A549 (cell line): Measurements from ENCODE around the gene DOCK10. TPM values are rescaled to one million over a fixed set of nuclear protein-coding genes. Genes with fewer than 3 reads are reported as not detected.

ENCODE experiments used
- ATAC-seq, 2 experiments: fragments of 200-7000 bp in 1 of 2; fragments of >200 bp in 1 of 2; cut with Nextera tagmentation in 1 of 2; cut with Tn5 transposase in 1 of 2; 3 replicates each; pipeline versions ENCODE4 v1.8.0 to v1.9.1; 2018 to 2020; ENCODE audit warnings: mild to moderate bottlenecking in 1 of 2, moderate library complexity in 1 of 2
- CTCF ChIA-PET: fragments of 300-600 bp; sonication (Branson Sonifier 250); formaldehyde crosslinking; extraction: SDS; loops from one replicate; lab custom pipeline; 2021; ENCODE audit warnings: antibody characterized with exemption, inconsistent platforms; lab: Yijun Ruan, JAX
- POLR2A ChIA-PET: fragments of 350-600 bp; formaldehyde crosslinking; extraction: SDS; loops from one replicate; lab custom pipeline; 2021; ENCODE audit warnings: antibody characterized with exemption, inconsistent platforms; lab: Yijun Ruan, JAX
- DNase-seq, 2 experiments: peaks; one replicate each; pipeline versions ENCODE4 v3.0.0 to v3.0.0-alpha.2; 2011 to 2016; ENCODE audit warnings: low read depth in 1 of 2, low spot score in 1 of 2
- FAIRE-seq: peaks from 2 replicates; lab custom pipeline; 2011; peaks lifted over from hg19 to GRCh38; lab: Jason Lieb, UNC
- H3K27ac ChIP-seq, 2 experiments: fragments of >200 bp; sonication (Bioruptor Twin); formaldehyde crosslinking; 3 replicates each; pipeline ENCODE4 v1.5.1; 2016 to 2017
- H3K4me1 ChIP-seq: fragments of >200 bp; sonication (Bioruptor Twin); formaldehyde crosslinking; 3 replicates; pipeline ENCODE4 v1.6.1; 2016
- H3K4me2 ChIP-seq: fragments of >200 bp; sonication (Bioruptor Twin); formaldehyde crosslinking; 3 replicates; pipeline ENCODE4 v1.6.1; 2016
- H3K4me3 ChIP-seq: fragments of >200 bp; sonication (Bioruptor Twin); formaldehyde crosslinking; 3 replicates; pipeline ENCODE4 v1.5.1; 2016
- H3K9me3 ChIP-seq: fragments of >200 bp; sonication (Bioruptor Twin); formaldehyde crosslinking; 3 replicates; pipeline ENCODE4 v1.6.1; 2016
- CBX8 ChIP-seq: fragments of 200-600 bp; sonication (generic); IDR thresholded peaks from 2 replicates; pipeline ENCODE4 v1.6.1; 2016
- CHD2 ChIP-seq: fragments of 150-350 bp; IDR thresholded peaks from 2 replicates; pipeline ENCODE4 v1.6.1; 2014; ENCODE audit warnings: low read length; ENCODE audit not compliant: partially characterized antibody
- CHD4 ChIP-seq: fragments of 200-600 bp; sonication (generic); IDR thresholded peaks from 2 replicates; pipeline ENCODE4 v1.6.1; 2016; ENCODE audit warnings: antibody characterized with exemption, mild to moderate bottlenecking, borderline replicate concordance
- EHMT2 ChIP-seq: fragments of 200-600 bp; sonication (generic); IDR thresholded peaks from 2 replicates; pipeline ENCODE4 v1.6.1; 2016; ENCODE audit warnings: antibody characterized with exemption, low read depth, mild to moderate bottlenecking, moderate library complexity
- EP300 ChIP-seq, 2 experiments: fragments of >200 bp; sonication (Bioruptor Twin); formaldehyde crosslinking; IDR thresholded peaks; 2 replicates in 1 of 2; 3 replicates in 1 of 2; pipeline ENCODE4 v1.6.1; 2016 to 2017
- FOXS1 ChIP-seq: fragments of 250-450 bp; sonication (Bioruptor Pico); IDR thresholded peaks from 2 replicates; pipeline ENCODE4 v1.5.0; 2020; ENCODE audit warnings: mild to moderate bottlenecking, moderate library complexity
- GATA3 ChIP-seq: IDR thresholded peaks from 2 replicates; pipeline ENCODE4 v1.6.1; 2012; ENCODE audit warnings: borderline replicate concordance
- HDAC2 ChIP-seq: fragments of 200-600 bp; sonication (generic); IDR thresholded peaks from 2 replicates; pipeline ENCODE4 v1.6.1; 2016
- HOXA7 ChIP-seq: fragments of 250-450 bp; sonication (Bioruptor Pico); IDR thresholded peaks from 2 replicates; pipeline ENCODE4 v1.5.0; 2020; ENCODE audit warnings: mild to moderate bottlenecking, moderate library complexity
- JUNB ChIP-seq: fragments of >200 bp; sonication (Bioruptor Twin); formaldehyde crosslinking; IDR thresholded peaks from 2 replicates; pipeline ENCODE4 v1.6.1; 2016
- KDM1A ChIP-seq: fragments of 200-600 bp; sonication (generic); IDR thresholded peaks from 2 replicates; pipeline ENCODE4 v1.6.1; 2016; ENCODE audit warnings: low read depth, mild to moderate bottlenecking
- MYC ChIP-seq: IDR thresholded peaks from 2 replicates; pipeline ENCODE4 v1.6.1; 2012; ENCODE audit warnings: mild to moderate bottlenecking, inconsistent platforms, low read length, improper control_type of control experiment, borderline replicate concordance
- POLR2A ChIP-seq: IDR thresholded peaks from 2 replicates; pipeline ENCODE4 v1.6.1; 2012; ENCODE audit warnings: mild to moderate bottlenecking, low read length
- POLR2AphosphoS2 ChIP-seq: conservative IDR thresholded peaks from 2 replicates; pipeline ENCODE4 v1.6.1; 2012; ENCODE audit warnings: low read length, improper control_type of control experiment, inconsistent platforms
- RAD21 ChIP-seq, 2 experiments: fragments of >200 bp in 1 of 2; sonication (Bioruptor Twin) in 1 of 2; formaldehyde crosslinking in 1 of 2; IDR thresholded peaks in 1 of 2; conservative IDR thresholded peaks in 1 of 2; 2 replicates in 1 of 2; 3 replicates in 1 of 2; pipeline ENCODE4 v1.6.1; 2012 to 2018; ENCODE audit warnings: inconsistent platforms in 1 of 2
- TFCP2L1 ChIP-seq: fragments of 250-450 bp; sonication (Bioruptor Pico); IDR thresholded peaks from 2 replicates; pipeline ENCODE4 v1.5.0; 2021; ENCODE audit warnings: mild to moderate bottlenecking
- TP53 ChIP-seq: fragments of 250-450 bp; sonication (Bioruptor Pico); IDR thresholded peaks from 2 replicates; pipeline ENCODE4 v1.5.0; 2021; ENCODE audit warnings: mild to moderate bottlenecking, moderate library complexity
- ZNF302 ChIP-seq: fragments of 250-450 bp; sonication (Bioruptor Pico); IDR thresholded peaks from 2 replicates; pipeline ENCODE4 v1.9.0; 2021; ENCODE audit warnings: inconsistent platforms, mild to moderate bottlenecking, moderate library complexity
- WGBS: methylation state at CpG from one replicate; pipeline ENCODE4 v1.1.6; 2017; ENCODE audit errors: missing lambda C conversion rate; 5-methylcytosine and 5-hydroxymethylcytosine counted together
- polyA plus RNA-seq, 4 experiments: library from polyadenylated mRNA; depleted of rRNA in 3 of 4; stranded (reverse); fragments of >200 nt; fragmentation: RNase III in 1 of 4; extraction: RNeasy Plus Mini Kit Qiagen cat#74134 plus additional on column Dnase treatment in 1 of 4; gene quantifications; 2 replicates in 3 of 4; 3 replicates in 1 of 4; pipeline ENCODE4 v1.2.3, GENCODE V29; 2011 to 2017
- TF ChIP-seq, protein P1 (sequence below): fragments of >200 bp; sonication (Bioruptor Twin); formaldehyde crosslinking; IDR thresholded peaks from 3 replicates; pipeline ENCODE4 v1.5.1; 2016
- TF ChIP-seq, protein P2 (sequence below): IDR thresholded peaks from 2 replicates; pipeline ENCODE4 v1.6.1; 2012
- TF ChIP-seq, protein P3 (sequence below): fragments of >200 bp; sonication (Bioruptor Twin); formaldehyde crosslinking; IDR thresholded peaks from 2 replicates; pipeline ENCODE4 v1.6.1; 2016
- TF ChIP-seq, protein P4 (sequence below): fragments of >200 bp; sonication (Bioruptor Twin); formaldehyde crosslinking; IDR thresholded peaks from 3 replicates; pipeline ENCODE4 v1.6.1; 2016
- TF ChIP-seq, protein P5 (sequence below): IDR thresholded peaks from 2 replicates; pipeline ENCODE4 v1.6.1; 2012
- TF ChIP-seq, protein P6 (sequence below): fragments of 250-450 bp; sonication (Bioruptor Pico); IDR thresholded peaks from 2 replicates; pipeline ENCODE4 v1.5.0; 2020; ENCODE audit warnings: low read depth, mild to moderate bottlenecking, moderate library complexity
- TF ChIP-seq, protein P7 (sequence below): fragments of 250-450 bp; sonication (Bioruptor Pico); IDR thresholded peaks from 2 replicates; pipeline ENCODE4 v1.5.0; 2021; ENCODE audit warnings: mild to moderate bottlenecking, moderate library complexity, borderline replicate concordance
- TF ChIP-seq, protein P8 (sequence below): IDR thresholded peaks from 2 replicates; pipeline ENCODE4 v1.6.1; 2012; ENCODE audit warnings: low read depth, borderline replicate concordance

DOCK10 gene
- polyA plus RNA-seq, 2 of the 4 experiments (the other 2 are of a cell fraction): 43.0 to 45.3 TPM

DNA sequence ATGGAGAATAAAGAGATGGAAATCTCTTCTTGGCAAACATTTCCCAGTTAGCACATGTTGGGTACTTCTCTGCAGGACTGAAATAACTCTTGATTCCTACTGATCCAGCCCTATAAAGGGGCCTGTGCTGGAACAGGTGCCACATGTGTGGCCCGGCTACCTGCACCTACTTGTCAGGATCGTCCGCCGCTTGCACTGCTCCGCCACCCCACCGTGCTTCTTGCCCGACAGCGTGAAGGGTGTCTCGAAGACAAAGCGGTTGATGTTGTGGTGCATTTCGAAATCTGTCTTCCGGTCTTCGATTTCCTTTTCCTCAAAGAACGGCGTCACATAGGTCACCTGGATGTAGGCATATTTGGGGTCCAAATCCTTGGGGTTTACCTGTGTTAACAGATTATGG lies 267.5 kb downstream of the DOCK10 start:
- 0 out of 3 replicates have a peak, but pooled peaks cover 8% of the 10 kb centered on the region for H3K4me1 ChIP-seq
- DNase-seq (no peak), FAIRE-seq (no peak), ATAC-seq (no peak)
- ChIA-PET POLR2A (no interaction called here), CTCF (no interaction called here)
- H3K4me2 ChIP-seq: no peak overlapping the region
- no peaks in the 10 kb centered on the region for H3K9me3 ChIP-seq
- no peak overlapping the region for H3K27ac ChIP-seq
- WGBS: 97% methylated on average over 15 of the region's 15 CpGs
- H3K4me3 ChIP-seq: no peak overlapping the region
- TF ChIP-seq POLR2AphosphoS2 (no peak), EP300 (IDR thresholded peaks at IDR 0.05) (no peak), MYC (no peak), TP53 (no peak), FOXS1 (CRISPR knock-in tag) (no peak), TFCP2L1 (no peak), RAD21 (conservative IDR thresholded peaks at IDR 0.05 in 1 of 2, IDR thresholded peaks at IDR 0.05 in 1 of 2) (no peak), CBX8 (no peak), POLR2A (no peak), HOXA7 (CRISPR knock-in tag) (no peak), HDAC2 (no peak)
- TF ChIP-seq, protein P1, sequence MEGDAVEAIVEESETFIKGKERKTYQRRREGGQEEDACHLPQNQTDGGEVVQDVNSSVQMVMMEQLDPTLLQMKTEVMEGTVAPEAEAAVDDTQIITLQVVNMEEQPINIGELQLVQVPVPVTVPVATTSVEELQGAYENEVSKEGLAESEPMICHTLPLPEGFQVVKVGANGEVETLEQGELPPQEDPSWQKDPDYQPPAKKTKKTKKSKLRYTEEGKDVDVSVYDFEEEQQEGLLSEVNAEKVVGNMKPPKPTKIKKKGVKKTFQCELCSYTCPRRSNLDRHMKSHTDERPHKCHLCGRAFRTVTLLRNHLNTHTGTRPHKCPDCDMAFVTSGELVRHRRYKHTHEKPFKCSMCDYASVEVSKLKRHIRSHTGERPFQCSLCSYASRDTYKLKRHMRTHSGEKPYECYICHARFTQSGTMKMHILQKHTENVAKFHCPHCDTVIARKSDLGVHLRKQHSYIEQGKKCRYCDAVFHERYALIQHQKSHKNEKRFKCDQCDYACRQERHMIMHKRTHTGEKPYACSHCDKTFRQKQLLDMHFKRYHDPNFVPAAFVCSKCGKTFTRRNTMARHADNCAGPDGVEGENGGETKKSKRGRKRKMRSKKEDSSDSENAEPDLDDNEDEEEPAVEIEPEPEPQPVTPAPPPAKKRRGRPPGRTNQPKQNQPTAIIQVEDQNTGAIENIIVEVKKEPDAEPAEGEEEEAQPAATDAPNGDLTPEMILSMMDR: no peak
- TF ChIP-seq, protein P2, sequence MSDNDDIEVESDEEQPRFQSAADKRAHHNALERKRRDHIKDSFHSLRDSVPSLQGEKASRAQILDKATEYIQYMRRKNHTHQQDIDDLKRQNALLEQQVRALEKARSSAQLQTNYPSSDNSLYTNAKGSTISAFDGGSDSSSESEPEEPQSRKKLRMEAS: no peak
- TF ChIP-seq, protein P3, sequence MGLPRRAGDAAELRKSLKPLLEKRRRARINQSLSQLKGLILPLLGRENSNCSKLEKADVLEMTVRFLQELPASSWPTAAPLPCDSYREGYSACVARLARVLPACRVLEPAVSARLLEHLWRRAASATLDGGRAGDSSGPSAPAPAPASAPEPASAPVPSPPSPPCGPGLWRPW: no peak
- TF ChIP-seq, protein P4, sequence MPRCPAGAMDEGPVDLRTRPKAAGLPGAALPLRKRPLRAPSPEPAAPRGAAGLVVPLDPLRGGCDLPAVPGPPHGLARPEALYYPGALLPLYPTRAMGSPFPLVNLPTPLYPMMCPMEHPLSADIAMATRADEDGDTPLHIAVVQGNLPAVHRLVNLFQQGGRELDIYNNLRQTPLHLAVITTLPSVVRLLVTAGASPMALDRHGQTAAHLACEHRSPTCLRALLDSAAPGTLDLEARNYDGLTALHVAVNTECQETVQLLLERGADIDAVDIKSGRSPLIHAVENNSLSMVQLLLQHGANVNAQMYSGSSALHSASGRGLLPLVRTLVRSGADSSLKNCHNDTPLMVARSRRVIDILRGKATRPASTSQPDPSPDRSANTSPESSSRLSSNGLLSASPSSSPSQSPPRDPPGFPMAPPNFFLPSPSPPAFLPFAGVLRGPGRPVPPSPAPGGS: no peak
- TF ChIP-seq, protein P5, sequence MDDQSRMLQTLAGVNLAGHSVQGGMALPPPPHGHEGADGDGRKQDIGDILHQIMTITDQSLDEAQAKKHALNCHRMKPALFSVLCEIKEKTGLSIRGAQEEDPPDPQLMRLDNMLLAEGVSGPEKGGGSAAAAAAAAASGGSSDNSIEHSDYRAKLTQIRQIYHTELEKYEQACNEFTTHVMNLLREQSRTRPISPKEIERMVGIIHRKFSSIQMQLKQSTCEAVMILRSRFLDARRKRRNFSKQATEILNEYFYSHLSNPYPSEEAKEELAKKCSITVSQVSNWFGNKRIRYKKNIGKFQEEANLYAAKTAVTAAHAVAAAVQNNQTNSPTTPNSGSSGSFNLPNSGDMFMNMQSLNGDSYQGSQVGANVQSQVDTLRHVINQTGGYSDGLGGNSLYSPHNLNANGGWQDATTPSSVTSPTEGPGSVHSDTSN: no peak

DNA sequence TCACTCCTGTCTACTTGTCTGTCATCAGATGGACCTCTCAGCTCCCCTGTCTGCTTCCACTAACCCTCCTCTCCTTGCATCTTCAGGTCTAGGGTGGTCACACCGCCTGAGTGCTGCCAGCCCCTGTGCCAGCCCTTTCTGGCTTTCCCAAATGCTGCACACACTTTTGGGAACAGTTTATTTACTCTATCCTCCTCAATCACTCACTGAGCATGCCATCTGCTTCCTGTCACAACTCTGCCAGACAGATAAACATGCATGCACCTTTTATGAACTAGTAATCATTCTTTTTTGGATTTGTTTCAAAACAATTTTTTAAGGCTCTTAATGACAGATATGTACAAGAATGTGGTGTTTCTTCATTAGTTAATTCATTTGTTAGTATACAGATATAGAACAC lies 269.8 kb downstream of the DOCK10 start:
- no peak overlapping the region for H3K4me2 ChIP-seq
- no peak for DNase-seq
- H3K27ac ChIP-seq: no peak overlapping the region
- CTCF ChIA-PET: interaction anchor here (0.6 to 2.2 kb wide), 2 partner anchors 122 to 974 kb away, joined by 3 to 7 read pairs; no protein-coding TSS in a partner anchor
- H3K9me3 ChIP-seq: no peaks in the 10 kb centered on the region
- ATAC-seq: no peak
- FAIRE-seq: no peak
- TF ChIP-seq, protein P6, sequence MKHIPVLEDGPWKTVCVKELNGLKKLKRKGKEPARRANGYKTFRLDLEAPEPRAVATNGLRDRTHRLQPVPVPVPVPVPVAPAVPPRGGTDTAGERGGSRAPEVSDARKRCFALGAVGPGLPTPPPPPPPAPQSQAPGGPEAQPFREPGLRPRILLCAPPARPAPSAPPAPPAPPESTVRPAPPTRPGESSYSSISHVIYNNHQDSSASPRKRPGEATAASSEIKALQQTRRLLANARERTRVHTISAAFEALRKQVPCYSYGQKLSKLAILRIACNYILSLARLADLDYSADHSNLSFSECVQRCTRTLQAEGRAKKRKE (CRISPR knock-in tag): no peak
- TF ChIP-seq EHMT2 (no peak), CHD2 (no peak), EP300 (IDR thresholded peaks at IDR 0.05) (no peak), GATA3 (no peak), ZNF302 (CRISPR knock-in tag) (no peak), HOXA7 (CRISPR knock-in tag) (no peak), RAD21 (conservative IDR thresholded peaks at IDR 0.05 in 1 of 2, IDR thresholded peaks at IDR 0.05 in 1 of 2) (no peak), TFCP2L1 (no peak), JUNB (no peak), CHD4 (no peak), POLR2AphosphoS2 (no peak), KDM1A (no peak)
- TF ChIP-seq, protein P7, sequence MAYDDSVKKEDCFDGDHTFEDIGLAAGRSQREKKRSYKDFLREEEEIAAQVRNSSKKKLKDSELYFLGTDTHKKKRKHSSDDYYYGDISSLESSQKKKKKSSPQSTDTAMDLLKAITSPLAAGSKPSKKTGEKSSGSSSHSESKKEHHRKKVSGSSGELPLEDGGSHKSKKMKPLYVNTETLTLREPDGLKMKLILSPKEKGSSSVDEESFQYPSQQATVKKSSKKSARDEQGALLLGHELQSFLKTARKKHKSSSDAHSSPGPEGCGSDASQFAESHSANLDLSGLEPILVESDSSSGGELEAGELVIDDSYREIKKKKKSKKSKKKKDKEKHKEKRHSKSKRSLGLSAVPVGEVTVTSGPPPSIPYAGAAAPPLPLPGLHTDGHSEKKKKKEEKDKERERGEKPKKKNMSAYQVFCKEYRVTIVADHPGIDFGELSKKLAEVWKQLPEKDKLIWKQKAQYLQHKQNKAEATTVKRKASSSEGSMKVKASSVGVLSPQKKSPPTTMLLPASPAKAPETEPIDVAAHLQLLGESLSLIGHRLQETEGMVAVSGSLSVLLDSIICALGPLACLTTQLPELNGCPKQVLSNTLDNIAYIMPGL (CRISPR knock-in tag): no peak
- TF ChIP-seq, protein P3: no peak
- TF ChIP-seq, protein P8, sequence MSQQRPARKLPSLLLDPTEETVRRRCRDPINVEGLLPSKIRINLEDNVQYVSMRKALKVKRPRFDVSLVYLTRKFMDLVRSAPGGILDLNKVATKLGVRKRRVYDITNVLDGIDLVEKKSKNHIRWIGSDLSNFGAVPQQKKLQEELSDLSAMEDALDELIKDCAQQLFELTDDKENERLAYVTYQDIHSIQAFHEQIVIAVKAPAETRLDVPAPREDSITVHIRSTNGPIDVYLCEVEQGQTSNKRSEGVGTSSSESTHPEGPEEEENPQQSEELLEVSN: no peak
- 96% methylated on average over 1 of the region's 1 CpG for WGBS
- no peak overlapping the region for H3K4me3 ChIP-seq
- 0 out of 3 replicates have a peak, but pooled peaks cover 8% of the 10 kb centered on the region for H3K4me1 ChIP-seq
- POLR2A ChIA-PET: no interaction called here
